HG03066 (cell line): Measurements from ENCODE around the gene SH3PXD2A.
"Not testable (repeated sequence)": the region's sequence is repeated elsewhere in the genome, so short reads cannot be mapped to it uniquely, and the experiment has no call there.

ENCODE experiments used
- ATAC-seq: cut with Tn5 transposase; IDR thresholded peaks from one replicate; pipeline ENCODE4 v1.9.1; 2021; ENCODE audit warnings: low read depth; ENCODE audit not compliant: unreplicated experiment

SH3PXD2A gene

GRCh38 chr10:103814105-103814504, 41.3 kb downstream of the SH3PXD2A start:
- no peak for ATAC-seq

DNA sequence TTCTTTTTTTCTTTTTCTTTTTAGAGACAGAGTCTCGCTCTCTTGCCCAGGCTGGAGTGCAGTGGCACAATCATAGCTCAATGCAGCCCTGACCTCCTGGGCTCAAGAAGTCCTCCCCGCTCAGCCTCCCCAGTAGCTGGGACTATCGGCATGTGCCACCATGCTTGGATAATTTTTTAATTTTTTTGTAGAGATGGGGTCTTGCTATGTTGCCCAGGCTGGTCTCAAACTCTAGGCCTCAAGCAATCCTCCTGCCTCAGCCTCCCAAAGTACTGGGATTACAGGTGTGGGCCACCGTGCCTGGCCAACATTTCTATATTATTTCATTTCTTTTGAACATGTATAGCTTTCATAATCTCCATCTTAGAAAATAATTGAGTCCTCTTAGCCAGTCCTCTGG, 42.1 kb downstream of the SH3PXD2A start:
- not testable (repeated sequence) for ATAC-seq

DNA sequence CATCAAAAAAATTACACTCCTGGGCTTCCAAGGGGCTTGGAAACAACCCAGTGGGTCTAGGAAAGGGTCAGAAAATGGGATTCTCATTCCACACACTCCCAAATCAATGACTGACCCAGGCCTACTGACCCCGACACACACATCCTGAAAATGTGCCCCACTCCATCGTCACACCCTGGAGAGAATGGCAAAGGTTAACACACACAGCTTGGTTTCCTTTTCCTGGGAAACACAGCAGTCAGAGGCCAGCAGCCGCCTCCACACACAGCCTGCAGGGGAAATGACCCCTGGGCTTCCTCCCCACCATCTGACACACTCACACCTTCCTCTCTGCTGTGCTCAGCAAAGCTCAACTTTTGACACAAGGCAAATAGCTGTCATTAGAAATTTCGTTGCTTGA, 42.9 kb downstream of the SH3PXD2A start:
- no peak for ATAC-seq

GRCh38 chr10:103812004-103812403, 43.4 kb downstream of the SH3PXD2A start:
- ATAC-seq = no peak

DNA sequence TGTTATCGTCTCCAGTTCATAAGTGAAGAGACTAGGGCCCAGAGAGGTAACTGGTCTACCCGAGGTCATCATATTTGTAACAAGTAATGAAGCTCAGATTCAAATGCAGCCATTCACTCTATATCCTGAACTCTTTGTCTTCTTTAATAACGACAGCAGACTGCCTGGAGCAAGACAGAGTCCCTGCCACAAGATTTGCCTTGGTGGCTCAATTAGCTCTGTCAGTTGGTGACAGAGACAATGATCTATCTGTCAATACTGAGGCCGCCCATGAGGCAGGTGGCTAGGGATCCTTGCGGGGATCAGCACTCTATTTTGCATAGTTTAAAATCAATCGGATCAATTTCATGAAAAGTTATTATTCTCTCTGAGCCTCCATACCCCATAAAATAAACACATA, 43.9 kb downstream of the SH3PXD2A start:
- ATAC-seq = no peak

- ATAC-seq = no peak
Measured at GRCh38 chr10:103808780-103809179, 46.6 kb downstream of the SH3PXD2A start.

- ATAC-seq = no peak
Measured at GRCh38 chr10:103807996-103808395, 47.4 kb downstream of the SH3PXD2A start.

DNA sequence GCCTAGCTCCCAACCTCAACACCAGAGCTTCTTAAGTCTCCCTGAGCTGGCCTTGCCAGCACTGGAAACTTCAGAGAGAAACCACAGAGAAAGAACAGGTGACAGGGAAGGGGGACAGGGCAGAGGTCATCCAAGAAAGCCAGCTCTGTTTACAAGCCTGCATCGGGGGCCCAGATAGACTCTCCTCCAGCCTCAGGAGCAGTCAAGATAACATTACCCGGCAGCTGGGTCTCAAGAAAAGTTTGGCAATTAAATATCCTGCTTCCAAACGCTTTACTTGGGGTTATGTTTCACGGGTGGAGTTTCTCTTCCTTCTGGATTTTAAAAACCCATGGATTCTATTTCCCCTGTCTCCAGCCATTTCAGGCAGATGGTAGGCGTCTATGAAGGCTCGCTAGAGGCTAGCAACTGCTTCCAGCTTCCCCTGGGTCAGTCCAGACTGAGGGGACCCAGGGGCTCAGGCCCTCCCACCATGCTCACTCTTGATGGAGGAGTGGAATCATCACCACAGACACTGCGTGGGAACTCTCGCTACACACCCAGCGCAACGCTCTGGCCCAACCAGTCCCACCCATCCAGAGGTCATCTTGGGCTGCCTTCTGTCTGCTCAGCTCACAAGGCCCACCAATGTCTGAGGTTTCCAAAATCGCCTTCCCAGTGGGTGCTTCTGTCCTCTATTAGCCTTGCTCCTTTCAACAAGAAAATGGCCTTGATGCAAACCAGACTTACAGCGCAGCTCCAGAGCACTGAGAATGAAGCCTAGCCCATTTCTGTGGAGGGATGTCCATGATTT, 48.8 kb downstream of the SH3PXD2A start:
- no peak for ATAC-seq

DNA sequence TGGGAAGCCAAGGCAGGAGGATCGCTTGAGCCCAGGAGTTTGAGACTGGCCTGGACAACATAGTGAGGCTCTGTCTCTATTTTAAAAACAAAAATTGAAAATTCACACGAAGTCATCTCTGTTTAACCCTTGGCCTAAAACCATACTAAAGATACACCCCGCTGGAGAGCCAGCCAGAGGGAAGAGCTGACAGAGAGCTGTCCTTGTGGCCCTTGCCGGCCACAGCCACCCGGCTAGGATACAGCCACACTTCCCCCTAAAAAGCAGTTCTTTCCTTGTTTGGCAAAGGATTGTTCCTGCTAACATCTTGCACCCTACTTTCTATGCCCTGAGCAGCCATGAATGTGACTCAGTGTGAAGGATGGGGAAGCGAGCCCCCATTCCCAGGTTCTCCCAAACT, 49.6 kb downstream of the SH3PXD2A start:
- ATAC-seq = no peak

DNA sequence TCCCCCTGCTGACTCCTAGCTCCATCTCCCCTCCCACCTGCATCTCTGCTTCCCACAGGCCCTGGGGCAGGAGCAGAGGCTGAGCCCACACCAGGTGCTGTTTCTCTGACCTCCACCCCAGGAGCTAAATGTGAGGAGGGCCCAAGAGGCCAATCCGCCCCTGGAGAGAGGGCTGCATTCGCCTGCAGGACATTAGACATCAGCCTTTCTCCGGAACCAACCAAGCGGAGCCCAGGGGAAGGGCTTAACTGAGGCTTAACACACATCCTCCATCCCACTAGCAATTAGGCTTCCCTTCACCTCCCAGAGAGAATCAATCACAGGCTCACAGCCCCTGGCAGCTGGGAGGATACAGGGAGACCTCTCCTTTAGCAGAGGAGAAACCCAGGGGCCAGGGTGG, 50.5 kb downstream of the SH3PXD2A start:
- ATAC-seq = no peak

- ATAC-seq = no peak
Measured at GRCh38 chr10:103803941-103804340, 51.4 kb downstream of the SH3PXD2A start.

DNA sequence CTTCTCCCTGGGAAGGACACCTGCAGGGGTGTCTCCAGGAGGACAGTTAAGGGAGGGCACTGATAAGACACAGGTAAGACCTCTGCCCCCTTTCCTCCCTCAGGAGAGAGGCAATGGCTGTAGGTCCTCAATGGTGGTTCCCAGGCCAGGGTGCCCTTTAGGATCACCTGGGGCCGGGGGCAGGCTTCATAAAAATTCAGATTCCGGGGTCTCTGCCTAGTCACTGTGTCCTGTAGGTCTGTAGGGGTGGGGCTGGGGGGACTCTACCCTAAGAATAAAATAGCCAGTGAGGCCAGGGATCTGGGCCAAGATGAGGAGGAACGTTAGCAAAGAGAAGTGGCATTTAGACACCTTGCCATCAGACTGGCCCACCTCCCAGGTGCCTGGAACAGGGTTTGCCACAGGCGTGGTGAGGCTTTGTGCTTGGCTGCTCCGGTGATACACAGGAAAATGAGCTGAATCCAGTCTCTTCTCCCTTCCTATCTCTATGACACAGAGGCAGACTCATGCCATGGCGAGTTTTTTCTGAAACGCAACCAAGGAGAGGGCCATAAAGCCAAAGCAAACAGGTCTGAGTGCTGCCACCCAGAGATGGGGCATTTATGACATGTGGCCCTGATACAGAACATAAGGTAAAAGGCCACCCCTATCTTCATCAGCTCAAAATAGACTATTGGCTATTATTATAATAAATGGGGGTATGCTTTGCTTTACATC, 52.6 kb downstream of the SH3PXD2A start:
- ATAC-seq = no peak

GRCh38 chr10:103802081-103802480, 53.3 kb downstream of the SH3PXD2A start:
- ATAC-seq = no peak

GRCh38 chr10:103800789-103801540, 54.4 kb downstream of the SH3PXD2A start:
- ATAC-seq = no peak

DNA sequence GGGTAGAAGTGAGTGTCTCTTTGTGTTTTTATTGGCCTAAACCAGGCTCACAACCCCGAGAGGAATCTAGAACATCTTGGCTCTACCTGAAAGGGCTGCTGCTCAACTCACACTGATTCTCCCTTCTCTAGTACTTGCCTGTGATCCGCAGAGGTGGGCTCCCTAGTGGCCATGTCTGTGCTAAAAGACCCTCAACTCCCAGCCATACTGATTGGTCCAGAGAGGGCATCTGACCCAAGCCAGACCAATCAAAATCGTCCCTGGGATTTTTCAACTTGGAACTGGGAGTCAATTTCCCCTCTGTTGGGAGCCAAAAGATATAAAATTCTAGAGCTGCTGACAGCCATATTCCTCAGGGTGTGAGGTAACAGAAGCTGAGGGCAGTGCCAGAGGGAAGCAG, 55.3 kb downstream of the SH3PXD2A start:
- ATAC-seq = no peak

DNA sequence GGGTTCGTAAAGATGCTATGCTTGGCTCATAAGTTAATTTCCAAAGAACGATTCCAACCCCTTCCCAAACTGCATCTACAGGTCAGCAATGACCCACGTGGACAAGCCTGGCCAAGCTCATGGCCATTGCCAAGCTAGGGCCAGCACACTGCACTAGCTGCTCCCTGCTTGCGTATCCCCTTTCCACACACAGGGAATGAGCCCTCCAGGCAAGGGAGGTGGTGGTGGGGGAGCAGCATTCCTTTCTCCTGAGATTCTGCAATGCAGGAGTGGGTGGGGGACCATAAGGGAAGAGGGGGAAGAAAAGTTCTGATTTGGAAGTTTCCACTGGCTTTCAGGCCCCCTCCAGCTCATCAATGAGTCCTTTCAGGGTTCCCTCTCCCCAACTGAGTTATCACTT, 56.0 kb downstream of the SH3PXD2A start:
- no peak for ATAC-seq

DNA sequence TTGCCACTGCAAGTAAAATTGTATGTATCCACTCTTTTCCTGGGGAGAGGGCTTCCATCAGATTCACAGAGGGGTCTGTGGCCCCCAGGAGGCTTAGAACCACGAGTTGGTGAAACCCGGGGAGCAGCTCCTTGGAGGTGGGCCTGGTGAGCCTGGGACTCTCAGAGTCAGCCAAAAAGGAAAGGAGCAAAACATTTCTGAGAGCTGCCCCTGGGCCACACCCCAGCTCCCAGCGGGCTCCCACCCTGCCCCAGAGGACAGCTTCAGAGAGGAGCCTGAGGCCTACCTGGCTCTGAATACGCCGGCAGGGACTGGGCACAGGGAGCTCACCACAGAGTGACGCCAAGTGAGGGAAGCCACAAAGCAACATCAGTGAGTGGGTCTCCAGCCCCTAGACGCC, 56.9 kb downstream of the SH3PXD2A start:
- no peak for ATAC-seq

DNA sequence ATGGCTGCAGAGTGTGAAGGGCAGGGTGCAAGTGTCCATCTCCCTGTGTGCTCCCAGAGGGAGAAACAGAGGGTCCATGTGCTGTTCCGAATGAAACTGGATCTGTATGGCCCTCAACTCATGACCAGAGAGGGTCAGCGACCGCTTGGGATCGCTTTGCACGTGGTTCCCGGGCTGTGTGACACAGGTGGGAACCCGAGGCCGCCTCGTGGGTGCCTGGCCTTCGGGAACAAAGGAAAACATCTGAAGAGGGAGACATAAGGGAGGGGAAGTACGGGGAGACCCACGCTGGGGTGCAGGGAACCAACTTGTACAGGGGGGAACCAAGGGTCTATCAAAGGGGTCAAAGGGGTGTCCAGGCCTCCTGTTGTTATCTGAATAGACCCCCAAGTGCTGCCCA, 57.5 kb downstream of the SH3PXD2A start:
- ATAC-seq = no peak

- ATAC-seq = no peak
Measured at GRCh38 chr10:103795634-103796270, 59.6 kb downstream of the SH3PXD2A start.

- no peak for ATAC-seq
Measured at GRCh38 chr10:103794996-103795395, 60.4 kb downstream of the SH3PXD2A start.
